ENCODE measurements around the gene LCP1. TPM values are rescaled to one million over a fixed set of nuclear protein-coding genes. Genes with fewer than 3 reads are reported as not detected.

Gene LCP1
- total and polyA plus RNA-seq, 9 of the 15 experiments (the other 6 are each of a cell fraction or from before 2014, with no cell fraction given), result 83.0 to 255 (median 163) TPM

- no peak for TF ChIP-seq PTTG1 (tag; IDR thresholded peaks at IDR 0.05; ENCODE audit: low read depth)
- TF ChIP-seq POLR2B (IDR thresholded peaks at IDR 0.05; ENCODE audit: low read depth, partially characterized antibody), result no peak
- no peak for TF ChIP-seq TRIM25 (IDR thresholded peaks at IDR 0.05; ENCODE audit: borderline replicate concordance)
- TF ChIP-seq TBL1XR1 (IDR thresholded peaks at IDR 0.05; ENCODE audit: low read length in 2 of 2), result no peak
- TF ChIP-seq HES1 (IDR thresholded peaks at IDR 0.05; ENCODE audit: low read depth), result no peak
- TF ChIP-seq PML (IDR thresholded peaks at IDR 0.05; ENCODE audit: low read length), result no peak
- no peak for TF ChIP-seq ZNF395 (CRISPR knock-in tag; IDR thresholded peaks at IDR 0.05)
- peak; percentile 74 for TF ChIP-seq RBFOX2 (IDR thresholded peaks at IDR 0.05; ENCODE audit: low read depth, low read length)
- no peak for TF ChIP-seq NCOA1 (IDR thresholded peaks at IDR 0.05; ENCODE audit: low read depth)
- 0 out of 4 replicates have a peak, but pooled peaks have one; percentile 13 to 21 for TF ChIP-seq MNT (conservative IDR thresholded peaks at IDR 0.05)
- TF ChIP-seq ZNF449 (CRISPR knock-in tag; IDR thresholded peaks at IDR 0.05), result no peak
- no peak for TF ChIP-seq ZNF253 (CRISPR knock-in tag; conservative IDR thresholded peaks at IDR 0.05)
- no peak for TF ChIP-seq ZNF124 (CRISPR knock-in tag; IDR thresholded peaks at IDR 0.05)
- TF ChIP-seq HDAC3 (IDR thresholded peaks at IDR 0.05; ENCODE audit: borderline replicate concordance, partially characterized antibody), result no peak
- no peak for TF ChIP-seq GTF2A2 (tag; IDR thresholded peaks at IDR 0.05)
- TF ChIP-seq ZNF511 (CRISPR knock-in tag; IDR thresholded peaks at IDR 0.05), result no peak
- no peak for TF ChIP-seq SNRNP70 (optimal IDR thresholded peaks at IDR 0.05; ENCODE audit: low read depth, low read length)
- TF ChIP-seq ZNF282 (CRISPR knock-in tag; IDR thresholded peaks at IDR 0.05), result no peak
- no peak for TF ChIP-seq ZFP1 (CRISPR knock-in tag; IDR thresholded peaks at IDR 0.05)
- TF ChIP-seq HNRNPL (IDR thresholded peaks at IDR 0.05; ENCODE audit: low read depth, low read length), result no peak
- TF ChIP-seq CXXC5 (CRISPR knock-in tag; IDR thresholded peaks at IDR 0.05), result peak; percentile 84
Observed at GRCh38 chr13:46211483-46212351, 29.7 kb upstream of the LCP1 start, which contains the start of gene LRRC63 (continued).

Measured in K562 (cell line).